H1 (cell line): ENCODE data around the gene SHH. TPM values are rescaled to one million over a fixed set of nuclear protein-coding genes. Genes with fewer than 3 reads are reported as not detected.

Experiments used
- CHD7 ChIP-seq: fragments of 300-600 bp; sonication (generic); IDR thresholded peaks from 2 replicates; pipeline ENCODE4 v1.7.1; 2012; ENCODE audit warnings: low read length, moderate library complexity, mild to moderate bottlenecking, inconsistent platforms; ENCODE audit not compliant: insufficient replicate concordance
- CREB1 ChIP-seq: IDR thresholded peaks from 2 replicates; pipeline ENCODE4 v1.6.1; 2012; ENCODE audit warnings: inconsistent platforms
- GTF2F1 ChIP-seq: IDR thresholded peaks from 2 replicates; pipeline ENCODE4 v1.6.1; 2012; ENCODE audit warnings: low read depth, low read length, improper control_type of control experiment, borderline replicate concordance
- TAF7 ChIP-seq: optimal IDR thresholded peaks from 2 replicates; pipeline ENCODE3; 2011; ENCODE audit warnings: low read depth, mild to moderate bottlenecking, inconsistent platforms, low read length, moderate library complexity, borderline replicate concordance
- polyA plus RNA-seq, 7 experiments: library from polyadenylated mRNA; depleted of rRNA in 3 of 7; stranded (reverse) in 5 of 7; unstranded in 2 of 7; fragments of >200 nt in 5 of 7; fragments of 200-250 nt in 2 of 7; gene quantifications; 1 replicate in 5 of 7; 2 replicates in 1 of 7; 4 replicates in 1 of 7; pipeline versions ENCODE4 v1.2.1 to v1.2.3, GENCODE V29; 2011 to 2013; ENCODE audit warnings: missing spikeins in 2 of 7, mixed read lengths in 2 of 7
- total RNA-seq: library from RNA; stranded (reverse); fragmentation: NEBNext Ultra II Directional; extraction: Animal tissue kit (Norgen Biotek cat#: 25700); gene quantifications from 2 replicates; pipeline ENCODE4 v1.2.1, GENCODE V29; 2021

SHH gene
- total and polyA plus RNA-seq, 2 of the 8 experiments (the other 6 are each of a cell fraction or from before 2014, with no cell fraction given), result not detected

GRCh38 chr7:155857141-155857540, 44.9 kb upstream of the SHH start (continued):
- no peak for TF ChIP-seq CHD7
- TF ChIP-seq GTF2F1, result no peak
- no peak for TF ChIP-seq TAF7
- no peak for TF ChIP-seq CREB1
